ENCODE data around the gene GAB2. TPM values are rescaled to one million over a fixed set of nuclear protein-coding genes. Genes with fewer than 3 reads are reported as not detected.

Gene GAB2
- total RNA-seq, 1 donor from 2014 or later, result 6.6 TPM

- FAIRE-seq (peak; percentile 50), DNase-seq (ENCODE audit: low read depth) (no peak)
- Histone ChIP-seq H3K27me3 (ENCODE audit: control insufficient read depth, insufficient read depth, low read length) (no peaks in the 10 kb centered on the region), H3K4me3 (ENCODE audit: low read depth, low read length) (no peak overlapping the region), H3K36me3 (ENCODE audit: control insufficient read depth, insufficient read depth, low read length) (no peaks in the 10 kb centered on the region)
- TF ChIP-seq, protein P1, sequence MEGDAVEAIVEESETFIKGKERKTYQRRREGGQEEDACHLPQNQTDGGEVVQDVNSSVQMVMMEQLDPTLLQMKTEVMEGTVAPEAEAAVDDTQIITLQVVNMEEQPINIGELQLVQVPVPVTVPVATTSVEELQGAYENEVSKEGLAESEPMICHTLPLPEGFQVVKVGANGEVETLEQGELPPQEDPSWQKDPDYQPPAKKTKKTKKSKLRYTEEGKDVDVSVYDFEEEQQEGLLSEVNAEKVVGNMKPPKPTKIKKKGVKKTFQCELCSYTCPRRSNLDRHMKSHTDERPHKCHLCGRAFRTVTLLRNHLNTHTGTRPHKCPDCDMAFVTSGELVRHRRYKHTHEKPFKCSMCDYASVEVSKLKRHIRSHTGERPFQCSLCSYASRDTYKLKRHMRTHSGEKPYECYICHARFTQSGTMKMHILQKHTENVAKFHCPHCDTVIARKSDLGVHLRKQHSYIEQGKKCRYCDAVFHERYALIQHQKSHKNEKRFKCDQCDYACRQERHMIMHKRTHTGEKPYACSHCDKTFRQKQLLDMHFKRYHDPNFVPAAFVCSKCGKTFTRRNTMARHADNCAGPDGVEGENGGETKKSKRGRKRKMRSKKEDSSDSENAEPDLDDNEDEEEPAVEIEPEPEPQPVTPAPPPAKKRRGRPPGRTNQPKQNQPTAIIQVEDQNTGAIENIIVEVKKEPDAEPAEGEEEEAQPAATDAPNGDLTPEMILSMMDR (IDR thresholded peaks at IDR 0.05; ENCODE audit: insufficient read depth, low read length, severe bottlenecking), result no peak
These were observed 209.1 kb downstream of the GAB2 start for GRCh38 chr11:78208257-78209165.

GRCh38 chr11:78207532-78208256 lies 209.9 kb downstream of the GAB2 start:
- Histone ChIP-seq H3K4me3 (ENCODE audit: low read depth, low read length) (no peak overlapping the region), H3K36me3 (ENCODE audit: control insufficient read depth, insufficient read depth, low read length) (no peaks in the 10 kb centered on the region), H3K27me3 (ENCODE audit: control insufficient read depth, insufficient read depth, low read length) (no peaks in the 10 kb centered on the region)
- TF ChIP-seq, protein P1 (IDR thresholded peaks at IDR 0.05; ENCODE audit: insufficient read depth, low read length, severe bottlenecking), result no peak
- FAIRE-seq, result no peak
- DNase-seq (ENCODE audit: low read depth), result no peak

DNA sequence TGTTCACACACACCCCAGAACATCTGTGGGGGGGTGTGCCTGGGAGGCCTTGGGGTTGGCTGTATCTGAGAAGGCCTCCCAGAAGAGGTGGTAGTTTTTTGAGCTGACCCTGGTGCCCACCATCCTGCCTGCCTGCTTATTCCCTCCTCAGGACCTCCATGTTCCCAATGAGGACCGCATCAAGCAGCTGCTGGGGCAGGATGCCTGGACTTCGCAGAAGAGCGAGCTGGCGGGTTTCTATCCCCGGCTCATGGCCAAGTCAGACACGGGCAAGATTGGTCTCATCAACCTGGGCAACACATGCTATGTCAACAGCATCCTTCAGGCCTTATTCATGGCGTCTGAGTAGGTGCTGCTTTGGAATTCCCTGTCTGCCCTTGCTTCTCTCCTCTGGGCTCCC lies 211.9 kb downstream of the GAB2 start:
- Histone ChIP-seq H3K4me3 (ENCODE audit: low read depth, low read length) (no peak overlapping the region), H3K27me3 (ENCODE audit: control insufficient read depth, insufficient read depth, low read length) (no peaks in the 10 kb centered on the region), H3K36me3 (ENCODE audit: control insufficient read depth, insufficient read depth, low read length) (peaks cover 3% of the 10 kb centered on the region)
- DNase-seq (ENCODE audit: low read depth) (no peak), FAIRE-seq (peak; percentile 18)
- TF ChIP-seq, protein P1 (IDR thresholded peaks at IDR 0.05; ENCODE audit: insufficient read depth, low read length, severe bottlenecking), result no peak

DNA sequence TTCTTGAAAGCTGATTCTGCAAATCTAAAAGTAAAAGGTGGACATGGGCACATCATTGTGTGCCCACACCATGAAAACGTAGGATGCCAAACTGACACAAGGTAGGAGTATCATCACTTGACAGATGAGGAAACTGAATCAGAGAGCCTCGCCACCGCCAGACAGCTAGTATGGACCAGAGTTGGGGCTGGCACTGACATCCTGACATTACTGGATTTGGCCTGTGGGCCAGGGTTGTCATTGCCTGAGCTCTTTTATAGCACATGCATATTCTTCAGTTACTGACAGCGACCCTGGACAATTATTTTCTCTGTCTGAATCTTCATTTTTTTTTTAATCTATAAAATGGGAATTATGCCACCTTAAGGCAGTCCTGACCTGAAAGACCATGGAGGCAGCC lies 212.4 kb downstream of the GAB2 start:
- peaks cover 6% of the 10 kb centered on the region for H3K36me3 ChIP-seq (ENCODE audit: control insufficient read depth, insufficient read depth, low read length)
- TF ChIP-seq, protein P1 (IDR thresholded peaks at IDR 0.05; ENCODE audit: insufficient read depth, low read length, severe bottlenecking), result no peak
- H3K4me3 ChIP-seq (ENCODE audit: low read depth, low read length), result no peak overlapping the region
- no peaks in the 10 kb centered on the region for H3K27me3 ChIP-seq (ENCODE audit: control insufficient read depth, insufficient read depth, low read length)
- DNase-seq (ENCODE audit: low read depth) (no peak), FAIRE-seq (no peak)

DNA sequence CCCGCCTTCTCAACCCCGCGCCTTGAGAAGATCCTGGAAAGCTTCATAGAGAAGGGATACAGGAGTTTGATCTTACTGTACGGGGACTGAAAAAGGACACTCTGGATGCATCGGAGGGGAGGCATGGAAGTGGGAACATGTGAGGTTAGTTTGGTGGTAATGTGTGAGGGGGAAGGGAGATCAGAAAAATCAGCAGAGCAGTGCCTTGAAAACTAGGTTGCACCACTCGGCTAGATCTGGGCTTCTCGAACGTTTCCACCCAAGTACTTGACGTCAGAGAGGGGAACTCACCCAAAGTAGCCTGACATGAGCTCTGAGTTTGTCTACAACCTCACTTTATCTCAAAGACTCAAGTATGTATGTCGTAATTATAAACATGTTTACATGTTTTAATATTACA lies 214.4 kb downstream of the GAB2 start:
- DNase-seq (ENCODE audit: low read depth), result no peak
- no peak for FAIRE-seq
- Histone ChIP-seq H3K36me3 (ENCODE audit: control insufficient read depth, insufficient read depth, low read length) (peaks cover 8% of the 10 kb centered on the region), H3K27me3 (ENCODE audit: control insufficient read depth, insufficient read depth, low read length) (no peaks in the 10 kb centered on the region), H3K4me3 (ENCODE audit: low read depth, low read length) (no peak overlapping the region)
- TF ChIP-seq, protein P1 (IDR thresholded peaks at IDR 0.05; ENCODE audit: insufficient read depth, low read length, severe bottlenecking), result no peak
